Aorta (tissue), 5 donors: ENCODE results near the gene ZNF688. TPM values are rescaled to one million over a fixed set of nuclear protein-coding genes. Genes with fewer than 3 reads are reported as not detected.
A peak's percentile ranks its signal among the peaks of the same experiment; 100 is the strongest.
"Not testable (repeated sequence)": the region's sequence is repeated elsewhere in the genome, so short reads cannot be mapped to it uniquely, and the experiment has no call there.

Experiments
- ATAC-seq: fragments of 200-7000 bp; cut with Tn5 transposase; one replicate; pipeline ENCODE4 v1.9.1; 2022; ENCODE audit warnings: moderate library complexity; ENCODE audit not compliant: low FRiP score
- DNase-seq, 2 donors: peaks; one replicate each; pipeline ENCODE4 v3.0.0-alpha.2; 2020
- H3K27ac ChIP-seq, 2 donors: one replicate each; pipeline ENCODE4 v1.5.1; 2013; ENCODE audit warnings: low read length in 2 of 2, mild to moderate bottlenecking in 2 of 2, moderate library complexity in 2 of 2, control low read depth in 1 of 2, inconsistent platforms in 1 of 2, low read depth in 1 of 2
- H3K27me3 ChIP-seq, 2 donors: one replicate each; pipeline ENCODE4 v1.6.1; 2013; ENCODE audit warnings: control low read depth in 1 of 2, low read length in 1 of 2, mild to moderate bottlenecking in 1 of 2, moderate library complexity in 1 of 2; ENCODE audit not compliant: insufficient read depth in 2 of 2, control insufficient read depth in 1 of 2
- H3K36me3 ChIP-seq, 2 donors: one replicate each; pipeline ENCODE4 v1.6.1; 2013; ENCODE audit warnings: control low read depth in 1 of 2, low read length in 1 of 2, mild to moderate bottlenecking in 1 of 2; ENCODE audit not compliant: insufficient read depth in 2 of 2, control insufficient read depth in 1 of 2
- H3K4me1 ChIP-seq, 2 donors: one replicate each; pipeline ENCODE4 v1.6.1; 2013; ENCODE audit warnings: low read length in 2 of 2, control low read depth in 1 of 2, mild to moderate bottlenecking in 1 of 2, moderate library complexity in 1 of 2; ENCODE audit not compliant: insufficient read depth in 2 of 2, control insufficient read depth in 1 of 2
- H3K4me3 ChIP-seq, 2 donors: one replicate each; pipeline ENCODE4 v1.5.1; 2013; ENCODE audit warnings: low read length in 2 of 2, control low read depth in 1 of 2, mild to moderate bottlenecking in 1 of 2
- H3K9me3 ChIP-seq: one replicate; pipeline ENCODE4 v1.6.1; 2013; ENCODE audit warnings: mild to moderate bottlenecking, low read length; ENCODE audit not compliant: control insufficient read depth
- WGBS, 2 donors: extraction: QIAGEN DNeasy Blood & Tissue Kit; methylation state at CpG; one replicate each; pipeline ENCODE4 v1.1.7; 2013; 5-methylcytosine and 5-hydroxymethylcytosine counted together
- intact Hi-C, 2 donors: fragments of 100-400 bp; cut with DNase I; formaldehyde crosslinking; loops; one replicate each; pipeline versions ENCODE4 v1.14.2 to v1.15.0; 2022
- polyA plus RNA-seq, 2 donors: library from polyadenylated mRNA; stranded (reverse); fragments of 200-250 nt; gene quantifications; one replicate each; pipeline ENCODE4 v1.2.3, GENCODE V29; 2013
- total RNA-seq, 2 donors: library from RNA; stranded (reverse); fragmentation: NEBNext Ultra II Directional; extraction: Animal tissue kit (Norgen Biotek cat#: 25700); gene quantifications; one replicate each; pipeline ENCODE4 v1.2.1, GENCODE V29; 2021
- donor health status: healthy with polysubstance abuse.
- donor health status: Bipolar disorder and iron deficiency.
- donor health status: DM: no; HTN: no; CAD: no.
- donor health status: DM: no; HTN: no; CAD: no.
- donor health status: DM: yes; HTN: yes; CAD: no.

ZNF688 gene
- total and polyA plus RNA-seq, 4 donors = 9.0 to 20.2 (median 15.1) TPM

DNA sequence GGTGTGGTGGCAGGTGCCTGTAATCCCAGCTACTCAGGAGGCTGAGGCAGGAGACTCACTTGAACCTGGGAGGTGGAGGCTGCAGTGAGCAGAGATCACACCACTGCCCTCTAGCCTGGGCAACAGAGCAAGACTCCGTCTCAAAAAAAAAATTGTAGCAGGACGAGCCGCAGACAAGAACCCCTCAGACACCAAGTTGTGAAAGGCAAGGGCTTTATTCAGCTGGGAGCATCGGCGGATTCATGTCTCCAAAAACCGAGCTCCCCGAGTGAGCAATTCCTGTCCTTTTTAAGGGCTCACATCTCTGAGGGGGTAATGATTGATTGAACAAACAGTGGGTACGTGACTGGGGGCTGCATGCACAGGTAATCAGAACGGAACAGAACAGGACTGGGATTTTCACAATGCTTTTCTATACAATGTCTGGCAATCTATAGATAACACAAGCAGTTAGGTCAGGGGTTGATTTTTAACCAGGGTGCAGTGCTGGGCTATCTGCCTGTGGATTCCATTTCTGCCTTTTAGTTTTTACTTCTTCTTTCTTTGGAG is 30.5 kb downstream of the ZNF688 start:
- H3K27me3 ChIP-seq, ATAC-seq, intact Hi-C loops, H3K4me1 ChIP-seq, H3K4me3 ChIP-seq, H3K27ac ChIP-seq, H3K9me3 ChIP-seq, DNase-seq, H3K36me3 ChIP-seq: not testable (repeated sequence)
- WGBS, 2 donors = 64 to 70% methylated on average over 9 of the region's 9 CpGs

- not testable (repeated sequence) for DNase-seq, H3K9me3 ChIP-seq, H3K27me3 ChIP-seq, ATAC-seq, H3K4me3 ChIP-seq, H3K4me1 ChIP-seq, H3K27ac ChIP-seq, H3K36me3 ChIP-seq
- 89% methylated on average over 13 of the region's 13 CpGs for WGBS, 2 donors
- intact Hi-C loops = loop anchor here in 1 of 2 donors (10.0 kb wide), 1 partner anchor 45 kb away; the partner anchor contains the start of gene ZNF785
Measured at GRCh38 chr16:30539986-30540526, 31.5 kb downstream of the ZNF688 start.

GRCh38 chr16:30539000-30539964 is 32.2 kb downstream of the ZNF688 start:
- Histone ChIP-seq H3K27me3 (no peaks in the 10 kb centered on the region), H3K4me1 (no peaks in the 10 kb centered on the region), H3K36me3 (no peaks in the 10 kb centered on the region), H3K9me3 (no peaks in the 10 kb centered on the region), H3K4me3 (no peak overlapping the region), H3K27ac (no peak overlapping the region)
- ATAC-seq = no peak
- intact Hi-C loops = loop anchor here in 1 of 2 donors (10.0 kb wide), 1 partner anchor 46 kb away; the partner anchor contains the start of gene ZNF785
- 83 to 90% methylated on average over 8 of the region's 8 CpGs for WGBS, 2 donors
- no peak for DNase-seq

- not testable (repeated sequence) for H3K27ac ChIP-seq, DNase-seq, H3K27me3 ChIP-seq, ATAC-seq, H3K36me3 ChIP-seq, H3K9me3 ChIP-seq, H3K4me1 ChIP-seq, H3K4me3 ChIP-seq
- 92 to 95% methylated on average over 13 of the region's 13 CpGs for WGBS, 2 donors
- intact Hi-C loops = loop anchor here in 1 of 2 donors (10.0 kb wide), 1 partner anchor 48 kb away; the partner anchor contains the start of gene ZNF785
Measured at GRCh38 chr16:30536391-30537024, 35.0 kb downstream of the ZNF688 start.

GRCh38 chr16:30535777-30536190 is 35.7 kb downstream of the ZNF688 start:
- no peak overlapping the region for H3K27ac ChIP-seq
- H3K4me1 ChIP-seq = no peaks in the 10 kb centered on the region
- H3K9me3 ChIP-seq = no peaks in the 10 kb centered on the region
- DNase-seq (peak; percentile 85 to 89), ATAC-seq (peak; percentile 84)
- 22 to 26% methylated on average over 12 of the region's 12 CpGs for WGBS, 2 donors
- intact Hi-C loops = loop anchor here in 1 of 2 donors (10.0 kb wide), 1 partner anchor 49 kb away; the partner anchor contains the start of gene ZNF785
- H3K4me3 ChIP-seq = peak overlapping the region in 1 of 2 donors; percentile 40
- no peaks in the 10 kb centered on the region for H3K27me3 ChIP-seq
- peaks cover 0 to 4% of the 10 kb centered on the region in 2 donors for H3K36me3 ChIP-seq

DNA sequence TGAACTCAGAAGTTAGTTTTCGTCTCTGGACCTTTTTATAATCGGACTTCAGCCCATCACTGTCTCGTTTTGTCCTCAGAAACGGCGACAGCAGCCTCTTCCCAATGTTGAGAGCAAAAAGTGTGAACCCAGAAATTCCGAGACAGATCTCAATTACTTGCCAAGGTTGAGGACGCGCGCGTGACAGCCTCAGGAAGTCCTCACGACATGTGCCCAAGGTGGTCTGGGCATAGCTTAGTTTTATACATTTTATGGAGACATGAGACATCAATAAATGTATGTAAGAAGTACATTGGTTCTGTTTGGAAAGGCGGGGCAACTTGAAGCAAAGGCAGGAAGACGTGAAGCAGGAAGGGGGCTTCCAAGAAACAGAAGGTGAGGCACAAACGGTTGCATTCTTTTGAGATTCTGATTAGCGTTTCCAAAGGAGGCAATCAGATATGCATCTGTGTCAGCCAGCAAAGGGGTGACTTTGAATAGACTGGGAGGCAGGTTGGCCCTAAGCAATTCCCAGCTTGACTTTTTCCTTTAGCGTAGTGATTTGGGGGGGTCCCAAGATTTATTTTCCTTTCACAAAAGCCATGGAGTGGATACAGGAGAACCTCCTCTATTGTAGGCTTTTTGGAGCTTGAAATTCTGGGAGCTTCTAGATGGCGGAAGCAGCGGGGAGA is 36.3 kb downstream of the ZNF688 start:
- DNase-seq (no peak), ATAC-seq (no peak)
- Histone ChIP-seq H3K27me3 (no peaks in the 10 kb centered on the region), H3K4me1 (no peaks in the 10 kb centered on the region), H3K9me3 (no peaks in the 10 kb centered on the region), H3K4me3 (peak overlapping the region; percentile 40 to 80), H3K36me3 (peaks cover 0 to 4% of the 10 kb centered on the region in 2 donors), H3K27ac (peak overlapping the region in 1 of 2 donors; percentile 61)
- WGBS, 2 donors = 2 to 4% methylated on average over 18 of the region's 18 CpGs
- intact Hi-C loops = loop anchor here in 1 of 2 donors (10.0 kb wide), 1 partner anchor 50 kb away; the partner anchor contains the start of gene ZNF785

DNA sequence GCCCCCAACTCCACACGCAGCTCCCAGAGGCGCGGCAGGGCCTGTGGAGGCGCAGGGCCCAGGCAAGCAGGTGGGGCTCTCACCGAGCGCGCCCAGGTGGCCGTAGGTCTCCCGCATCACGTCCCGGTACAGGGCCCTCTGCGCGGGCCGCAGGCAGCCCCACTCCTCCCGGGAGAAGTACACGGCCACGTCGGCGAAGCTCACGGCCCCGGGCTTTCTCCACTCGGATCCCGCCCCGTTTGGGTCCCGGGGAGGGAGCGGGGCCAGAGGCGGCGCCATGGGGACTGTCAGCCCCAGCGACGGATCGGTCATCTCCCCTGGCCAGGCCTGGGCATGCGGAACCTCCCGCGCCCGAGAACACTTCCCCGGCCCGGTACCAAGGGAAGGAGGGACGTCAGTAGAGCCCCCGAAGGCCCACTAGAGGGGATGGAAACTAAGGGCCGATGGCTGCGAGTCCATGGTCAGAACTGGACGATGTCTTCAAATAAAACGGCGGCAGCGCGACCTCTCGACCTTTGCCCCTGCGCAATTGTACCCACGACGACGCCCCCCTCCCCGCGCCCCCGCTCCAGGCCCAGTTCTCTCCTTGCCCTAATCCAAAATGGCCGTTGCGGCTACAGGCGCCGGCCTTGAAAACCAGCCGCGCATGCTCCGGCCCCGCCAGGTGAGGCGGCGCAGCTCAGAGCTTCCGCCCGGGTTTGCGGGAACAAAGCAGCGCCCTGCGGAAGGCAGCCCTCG is 37.0 kb downstream of the ZNF688 start, which contains the start of gene ZNF747:
Gene ZNF747, minus strand, starts transcription at position 491 of the 738 bp plus-strand sequence. Its CDS starts 179 bp downstream, at position 312.
- H3K9me3 ChIP-seq = no peaks in the 10 kb centered on the region
- H3K27me3 ChIP-seq = no peaks in the 10 kb centered on the region
- H3K27ac ChIP-seq = peak within 1 kb of the TSS in 1 of 2 donors; percentile 84
- peaks cover 0 to 4% of the 10 kb centered on the region in 2 donors for H3K36me3 ChIP-seq
- H3K4me1 ChIP-seq = no peaks in the 10 kb centered on the region
- peak; percentile 95 for ATAC-seq
- DNase-seq = peak; percentile 94 to 97
- 0 to 1% methylated on average over 56 to 70 of the region's 70 CpGs for WGBS, 2 donors
- intact Hi-C loops = loop anchor here in 1 of 2 donors (10.0 kb wide), 1 partner anchor 50 kb away; the partner anchor contains the start of gene ZNF785
- H3K4me3 ChIP-seq = peak within 1 kb of the TSS; percentile 40 to 80
